GM19099 (cell line): Measurements from ENCODE around the gene CD151.

Source experiments
- POLR2A ChIP-seq: IDR thresholded peaks from 3 replicates; pipeline ENCODE4 v1.6.1; 2011; ENCODE audit warnings: low read depth; ENCODE audit not compliant: insufficient read length; ENCODE audit errors: extremely low read depth

The CD151 gene

DNA sequence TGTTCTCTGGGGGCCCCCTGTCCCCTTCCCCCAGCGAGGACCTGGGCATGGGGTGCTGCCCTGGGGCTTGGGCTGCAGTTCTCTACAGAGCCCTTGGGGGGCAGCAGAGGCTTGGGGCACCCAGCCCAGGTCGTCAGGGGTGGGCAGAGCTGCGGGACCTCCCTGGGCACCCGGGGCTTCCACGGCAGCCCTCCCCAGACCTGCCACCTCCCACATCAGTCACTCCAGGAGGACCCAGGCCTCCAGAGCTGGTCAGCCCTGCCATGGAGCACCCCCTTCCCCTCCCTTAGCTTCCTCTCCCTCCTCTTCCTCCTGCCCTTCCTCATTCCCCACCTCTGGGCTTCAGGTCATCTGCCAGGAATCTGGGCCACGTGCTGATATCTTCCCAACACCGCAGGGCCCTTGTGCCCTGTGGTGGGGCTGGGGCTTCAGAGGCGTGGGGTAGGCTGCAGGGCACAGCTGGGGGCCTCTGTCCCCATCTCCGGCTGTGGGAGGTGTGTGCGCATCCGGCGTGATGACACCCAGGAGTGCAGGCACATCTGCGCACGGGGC, 15.7 kb downstream of the CD151 start:
- no peak for TF ChIP-seq POLR2A

DNA sequence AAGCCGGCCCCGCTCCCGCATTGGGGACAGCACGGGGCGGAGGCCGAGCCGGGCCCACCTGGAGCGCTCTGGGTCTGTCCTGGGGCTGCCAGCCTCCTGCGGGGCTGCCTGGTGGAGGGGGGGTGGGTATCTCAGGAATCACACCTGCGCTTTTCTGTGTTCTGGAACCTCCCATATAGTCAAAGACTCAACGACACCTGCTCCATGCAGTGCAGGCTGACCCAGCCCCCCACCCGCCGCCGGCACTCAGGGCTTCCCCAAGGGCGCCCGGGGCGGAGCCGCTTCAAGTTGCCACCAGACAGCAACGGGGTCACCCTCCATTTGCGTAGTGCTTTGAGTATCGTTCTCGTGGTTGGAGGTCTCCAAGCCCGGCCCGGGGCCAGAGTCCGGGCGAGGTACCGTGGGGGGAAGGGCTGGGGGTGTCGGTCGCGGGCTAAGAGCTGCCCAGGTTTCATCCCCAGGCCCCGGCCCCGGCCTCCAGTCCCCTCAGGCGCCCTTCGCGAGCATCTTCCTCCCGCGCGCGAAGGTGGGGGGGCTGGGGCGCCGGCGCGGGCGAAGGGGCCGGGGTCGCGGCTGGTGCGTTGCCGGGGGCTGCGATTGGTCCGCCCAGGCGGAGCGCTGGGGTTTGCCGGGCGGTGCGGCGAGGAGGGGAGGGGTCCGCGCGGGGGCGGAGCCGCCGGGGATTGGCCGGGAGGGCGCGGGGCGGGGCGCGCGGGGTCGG, 16.5 kb downstream of the CD151 start:
- no peak for TF ChIP-seq POLR2A

DNA sequence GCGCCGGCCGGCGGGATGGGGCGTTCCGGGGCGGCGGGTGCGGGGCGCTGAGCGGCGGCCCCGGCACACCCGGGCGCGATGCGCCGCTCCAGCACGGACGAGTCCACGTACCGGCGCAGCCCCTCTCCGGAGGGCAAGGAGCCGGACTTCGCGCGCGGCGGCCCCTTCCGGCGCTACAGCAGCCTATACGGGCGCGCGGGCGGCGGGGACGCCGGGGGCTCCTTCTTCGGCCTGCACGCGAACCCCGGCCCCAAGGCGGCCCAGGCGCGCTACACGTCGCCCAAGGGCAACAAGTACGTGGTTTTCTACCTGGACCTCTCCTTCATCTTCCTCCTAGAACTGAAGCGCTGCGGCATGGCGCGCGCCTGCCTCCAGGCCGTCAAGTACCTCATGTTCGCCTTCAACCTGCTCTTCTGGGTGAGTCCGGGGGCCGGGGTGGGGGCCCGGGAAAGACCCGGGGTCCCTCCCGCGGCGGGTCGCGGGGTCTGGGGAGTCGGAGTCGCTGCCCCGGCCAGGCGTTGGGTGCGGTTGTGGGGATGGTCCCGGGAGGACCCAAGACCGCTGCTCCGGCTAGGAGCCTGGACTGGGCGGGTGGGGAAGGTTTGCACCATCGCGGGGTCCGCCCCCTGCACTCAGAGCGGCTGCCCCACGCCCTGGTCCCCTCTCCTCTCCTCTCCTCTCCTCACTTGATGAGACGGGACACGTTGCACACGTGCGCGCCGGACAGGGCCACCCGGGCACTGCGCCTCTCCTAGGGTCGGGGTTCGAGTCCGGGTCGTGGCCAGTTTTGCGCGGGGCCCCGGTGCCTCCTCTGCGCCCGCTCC, 17.4 kb downstream of the CD151 start:
- no peak for TF ChIP-seq POLR2A

DNA sequence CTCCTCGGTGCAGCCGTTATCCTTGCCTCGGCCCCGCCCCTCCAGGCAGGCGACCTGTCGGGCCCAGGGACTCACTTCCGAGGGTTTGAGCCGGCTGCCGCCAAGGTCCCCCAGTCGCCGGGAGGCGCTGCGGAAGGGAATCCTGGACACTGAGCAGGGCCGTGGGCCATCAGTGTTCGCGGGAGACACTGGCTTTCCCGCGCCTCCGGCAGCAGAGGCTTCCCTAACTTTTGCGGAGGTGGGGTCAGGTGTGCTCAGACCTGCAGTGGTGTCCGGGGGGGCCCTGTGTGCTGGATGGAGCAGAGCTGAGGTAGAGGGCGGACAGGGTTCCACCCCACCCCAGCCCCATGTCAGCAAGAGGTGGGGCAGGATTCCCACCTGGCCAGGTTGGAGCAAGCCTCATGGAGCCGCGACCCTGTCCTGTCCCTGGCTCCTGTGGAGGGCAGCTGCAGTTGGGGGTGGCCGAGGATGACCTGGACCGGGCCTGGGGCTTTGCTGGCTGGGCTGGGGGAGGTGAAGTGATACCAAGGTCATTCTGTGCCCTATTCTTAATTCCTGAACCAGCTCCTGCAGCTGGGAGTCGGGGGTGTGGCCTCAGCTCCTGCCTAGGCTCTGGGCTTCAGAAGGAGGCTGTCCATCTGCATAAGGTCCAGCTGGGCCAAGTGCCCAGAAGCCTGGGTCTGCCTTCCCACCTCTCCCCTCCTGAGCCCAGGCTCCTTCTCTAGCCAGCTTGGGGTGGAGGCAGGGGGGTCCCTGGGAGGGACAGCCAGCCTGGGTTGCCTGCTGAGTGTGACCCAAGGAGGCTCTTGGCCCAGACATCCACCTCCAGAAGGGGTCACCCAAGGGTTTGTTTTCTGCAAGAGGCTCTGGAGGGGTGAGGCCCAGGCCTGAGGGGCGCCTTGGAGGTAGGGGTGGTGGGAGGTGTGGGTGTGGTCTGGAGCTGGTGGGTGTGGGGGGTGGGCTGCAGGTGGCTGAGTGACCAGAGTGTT, 18.3 kb downstream of the CD151 start:
- no peak for TF ChIP-seq POLR2A

DNA sequence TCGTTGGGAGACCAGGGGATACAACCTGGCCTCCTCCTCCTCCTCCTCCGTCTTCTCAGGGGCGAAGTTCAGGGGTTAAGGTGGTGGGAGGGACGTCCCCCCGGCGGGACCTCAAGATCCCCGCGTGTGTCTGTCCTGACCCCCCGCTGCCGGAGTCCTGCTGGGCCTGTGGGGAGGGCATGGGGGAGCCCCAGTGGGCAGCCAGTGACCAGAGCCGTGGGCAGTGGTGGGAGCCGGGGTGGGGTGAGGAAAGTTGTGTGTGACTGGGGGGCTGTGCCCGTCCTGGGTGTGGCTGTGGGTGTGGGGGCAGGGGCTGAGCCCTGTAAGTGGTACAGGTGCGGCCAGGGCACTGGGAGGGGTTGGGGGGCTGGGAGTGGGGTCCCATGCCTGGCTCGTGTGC, 20.0 kb downstream of the CD151 start:
- no peak for TF ChIP-seq POLR2A

DNA sequence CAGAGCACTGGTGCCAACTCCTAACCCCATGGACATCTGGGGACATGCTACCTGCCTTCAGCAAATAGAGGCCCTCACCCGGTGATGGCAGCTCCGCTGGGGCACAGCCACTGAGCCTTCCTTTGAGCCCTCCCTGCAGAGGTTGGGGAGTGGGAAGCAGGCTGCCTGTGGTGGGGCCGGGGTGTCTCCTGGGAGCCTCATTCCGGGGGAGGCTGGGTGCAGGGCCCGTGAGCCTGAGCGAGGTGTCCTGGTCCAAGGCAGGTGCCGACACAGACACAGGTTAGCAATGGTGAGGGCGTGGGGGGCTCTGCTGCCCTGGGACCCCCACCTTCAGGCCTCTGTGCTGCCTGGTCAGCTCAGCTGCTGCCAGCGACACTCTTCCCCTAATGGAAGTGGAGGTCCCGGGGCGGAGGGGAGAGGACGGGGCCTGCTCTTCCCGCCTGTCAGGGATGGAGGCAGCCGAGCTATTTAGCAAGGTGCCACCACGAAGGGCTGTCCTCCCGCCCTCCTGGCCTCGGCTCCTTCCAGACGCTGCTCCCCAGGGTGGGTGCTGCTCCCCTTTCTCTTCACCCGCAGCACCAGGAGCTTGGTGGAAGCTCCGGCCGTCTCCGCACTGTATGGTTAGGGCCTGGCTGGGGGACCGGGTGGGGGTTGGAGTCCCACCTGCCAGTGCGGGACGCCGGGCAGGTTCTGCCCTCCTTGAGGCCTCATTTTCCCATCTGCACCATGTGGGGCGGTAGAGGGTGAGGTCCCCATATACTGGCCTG, 21.1 kb downstream of the CD151 start:
- no peak for TF ChIP-seq POLR2A

DNA sequence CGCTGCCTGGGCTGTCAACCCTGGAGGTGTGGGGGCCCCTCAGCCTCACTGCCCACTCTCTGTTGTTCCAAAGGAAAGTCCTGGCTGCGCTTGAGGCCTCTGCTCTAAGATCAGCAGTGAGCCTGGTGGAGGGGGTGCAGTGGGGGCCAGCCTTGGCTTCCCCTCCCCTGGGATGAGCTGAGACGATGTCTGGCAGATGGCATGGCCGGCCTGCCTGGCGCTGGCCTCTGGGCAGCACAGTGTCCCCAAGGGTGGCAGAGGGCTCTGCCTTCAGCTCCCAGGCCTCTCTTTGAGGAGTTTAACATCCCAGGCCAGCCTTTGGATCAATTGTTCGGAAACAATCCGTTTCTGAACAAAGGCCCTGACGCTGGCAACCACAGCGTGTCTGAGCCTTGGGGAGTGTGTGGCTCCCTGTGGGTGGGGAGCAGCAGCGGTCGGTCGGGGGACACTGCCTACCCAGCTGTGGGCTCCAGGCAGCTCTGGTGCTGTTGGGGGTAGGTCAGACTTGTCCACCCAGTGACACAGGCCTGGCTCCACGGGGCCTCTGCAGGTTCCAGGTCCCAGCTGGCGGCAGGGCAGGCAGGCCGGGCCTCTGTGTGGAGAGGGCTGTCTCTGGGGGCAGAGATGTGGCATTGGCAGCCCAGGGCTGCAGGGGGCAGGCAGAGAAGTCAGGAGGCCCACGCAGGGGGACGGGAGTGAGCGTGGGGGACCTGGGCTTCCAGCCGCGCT, 22.0 kb downstream of the CD151 start:
- TF ChIP-seq POLR2A, result no peak

DNA sequence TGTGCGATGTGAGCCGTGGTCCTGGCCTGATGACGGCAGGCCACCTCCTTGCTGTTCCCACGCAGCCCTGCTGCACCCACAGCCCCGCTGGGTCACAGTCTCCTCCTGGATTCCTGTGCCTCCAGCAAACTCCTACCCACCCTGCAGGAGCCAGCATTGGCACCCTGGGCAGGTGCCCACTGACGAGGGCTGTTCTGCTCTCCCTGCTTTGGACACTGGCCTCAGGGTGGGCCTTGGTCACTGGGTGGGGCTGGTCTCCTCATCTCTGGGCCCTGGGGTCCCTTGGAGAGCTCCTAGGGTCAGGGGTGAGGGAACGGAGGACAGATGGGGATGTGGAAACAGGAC, 22.6 kb downstream of the CD151 start:
- no peak for TF ChIP-seq POLR2A

DNA sequence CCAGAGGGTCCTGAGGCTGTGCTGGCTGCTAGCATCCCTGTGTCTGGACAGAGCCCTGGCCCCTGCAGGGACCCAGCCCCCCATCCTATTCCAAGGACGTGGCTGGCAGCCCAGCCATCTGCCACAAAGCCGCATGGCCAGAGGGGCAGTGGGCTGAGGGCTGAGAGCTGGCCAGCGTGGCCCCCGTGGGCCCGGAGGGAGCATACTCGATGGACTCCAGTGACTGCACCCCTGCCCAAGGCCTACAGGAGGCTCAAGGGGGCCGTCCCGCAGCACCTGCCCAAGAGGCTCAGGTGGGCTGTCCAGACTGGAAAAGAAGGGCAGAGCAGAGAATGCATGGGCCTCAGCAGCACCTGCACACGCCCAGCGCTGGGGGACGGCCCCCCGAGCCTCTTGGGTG, 23.0 kb downstream of the CD151 start:
- no peak for TF ChIP-seq POLR2A

DNA sequence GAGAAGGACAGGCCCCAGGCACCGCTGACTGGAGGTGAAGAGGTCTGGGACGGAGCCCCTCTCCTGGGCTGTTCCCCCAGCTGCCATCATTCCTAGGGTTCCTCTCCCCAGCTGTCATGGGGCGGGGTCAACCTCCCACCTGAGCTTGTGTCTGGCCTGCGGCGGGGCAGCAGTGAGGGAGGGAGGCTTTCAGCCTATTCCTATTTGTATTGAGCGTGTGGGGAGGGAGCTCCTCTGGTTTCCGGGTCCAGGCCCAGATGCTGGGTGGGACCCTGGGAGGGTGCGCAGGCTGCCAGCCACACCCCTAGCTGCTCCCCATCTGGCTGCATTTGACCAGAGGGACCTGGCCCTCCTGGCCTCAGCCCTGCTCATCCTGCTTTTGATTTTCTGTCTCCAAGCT, 23.6 kb downstream of the CD151 start:
- no peak for TF ChIP-seq POLR2A

DNA sequence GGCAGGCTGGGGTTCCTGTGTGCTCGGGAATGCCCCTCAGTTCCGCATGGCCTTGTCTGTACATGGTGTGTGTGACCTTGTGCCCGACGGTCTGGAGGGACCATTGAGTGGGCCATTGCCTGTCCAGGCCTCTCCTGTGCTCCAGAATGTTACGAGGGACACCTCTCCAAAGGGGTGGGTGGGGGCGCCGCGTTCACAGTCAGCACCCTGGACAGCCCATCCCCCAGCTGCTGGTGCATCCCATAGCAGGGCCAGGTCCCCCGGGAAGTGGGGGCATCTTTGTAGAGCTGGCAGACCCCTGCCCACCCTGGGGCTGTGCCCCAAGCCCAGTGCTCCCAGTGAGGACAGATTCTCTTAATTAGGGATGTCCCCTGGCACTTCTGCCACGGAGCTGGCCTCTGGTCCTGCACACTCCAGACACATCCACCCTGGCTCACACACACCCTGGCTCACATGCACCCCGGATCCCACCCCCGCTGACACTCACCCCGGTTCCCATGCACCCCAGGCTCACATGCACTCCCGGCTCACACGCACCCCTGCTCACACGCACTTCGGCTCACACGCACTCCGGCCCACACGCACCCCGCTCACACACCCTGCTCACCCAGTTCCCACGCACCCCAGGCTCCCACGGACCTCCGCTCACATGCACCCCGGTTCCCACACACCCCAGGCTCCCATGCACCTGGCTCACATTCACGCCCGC, 25.5 kb downstream of the CD151 start:
- no peak for TF ChIP-seq POLR2A

DNA sequence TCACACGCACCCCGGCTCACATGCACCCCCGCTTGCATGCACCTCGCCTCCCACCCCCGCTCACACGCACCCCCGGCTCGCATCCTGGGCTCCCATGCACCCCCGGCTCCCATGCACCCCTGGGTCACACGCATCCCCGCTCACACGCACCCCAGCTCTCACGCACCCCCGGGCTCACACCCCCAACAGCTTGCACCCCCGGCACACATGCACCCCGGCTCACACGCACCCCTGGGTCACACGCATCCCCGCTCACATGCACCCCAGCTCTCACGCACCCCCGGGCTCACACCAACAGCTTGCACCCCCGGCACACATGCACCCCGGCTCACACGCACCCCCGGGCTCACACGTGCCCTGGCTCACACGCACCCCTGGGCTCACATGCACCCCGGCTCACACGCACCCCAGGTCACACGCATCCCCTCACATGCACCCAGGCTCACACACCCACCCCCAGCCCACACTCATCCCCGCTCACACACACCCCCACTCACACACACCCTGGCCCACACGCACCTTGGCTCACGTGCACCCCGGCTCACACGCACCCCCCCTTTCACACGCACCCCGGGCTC, 26.1 kb downstream of the CD151 start:
- no peak for TF ChIP-seq POLR2A

DNA sequence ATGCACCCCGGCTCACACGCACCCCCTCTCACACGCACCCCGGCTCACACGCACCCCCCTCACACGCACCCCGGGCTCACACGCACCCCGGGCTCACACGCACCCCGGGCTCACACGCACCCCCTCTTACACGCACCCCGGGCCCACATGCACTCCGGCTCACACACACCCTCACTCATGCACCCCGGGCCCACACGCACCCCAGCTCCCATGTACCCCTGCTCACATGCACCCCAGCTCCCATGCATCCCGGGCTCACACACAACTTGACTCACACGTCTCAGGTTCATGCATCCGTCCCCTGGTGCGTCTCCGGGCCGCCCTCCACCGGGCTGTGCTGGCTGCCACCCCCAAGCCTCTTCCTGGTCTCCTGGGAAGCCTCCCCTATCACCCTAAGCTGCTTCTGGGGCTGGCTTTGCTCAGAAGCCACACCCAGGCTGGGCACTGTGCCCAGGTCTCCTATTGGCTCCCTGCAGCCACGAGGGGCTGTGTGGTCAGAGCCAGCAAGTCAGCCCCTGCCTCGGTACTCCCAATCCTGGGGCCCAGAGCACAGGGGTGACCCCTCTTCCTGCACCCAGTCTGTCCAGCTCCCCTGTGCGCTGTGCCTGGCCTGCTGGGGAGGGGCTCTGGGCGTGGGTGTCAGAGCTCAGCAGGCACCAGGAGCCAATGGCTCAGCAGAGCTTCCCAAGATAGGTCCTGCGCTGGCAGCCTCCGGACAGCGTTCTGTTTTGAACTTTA, 26.8 kb downstream of the CD151 start:
- no peak for TF ChIP-seq POLR2A
